ENCODE results near the gene PTF1A.

DNA sequence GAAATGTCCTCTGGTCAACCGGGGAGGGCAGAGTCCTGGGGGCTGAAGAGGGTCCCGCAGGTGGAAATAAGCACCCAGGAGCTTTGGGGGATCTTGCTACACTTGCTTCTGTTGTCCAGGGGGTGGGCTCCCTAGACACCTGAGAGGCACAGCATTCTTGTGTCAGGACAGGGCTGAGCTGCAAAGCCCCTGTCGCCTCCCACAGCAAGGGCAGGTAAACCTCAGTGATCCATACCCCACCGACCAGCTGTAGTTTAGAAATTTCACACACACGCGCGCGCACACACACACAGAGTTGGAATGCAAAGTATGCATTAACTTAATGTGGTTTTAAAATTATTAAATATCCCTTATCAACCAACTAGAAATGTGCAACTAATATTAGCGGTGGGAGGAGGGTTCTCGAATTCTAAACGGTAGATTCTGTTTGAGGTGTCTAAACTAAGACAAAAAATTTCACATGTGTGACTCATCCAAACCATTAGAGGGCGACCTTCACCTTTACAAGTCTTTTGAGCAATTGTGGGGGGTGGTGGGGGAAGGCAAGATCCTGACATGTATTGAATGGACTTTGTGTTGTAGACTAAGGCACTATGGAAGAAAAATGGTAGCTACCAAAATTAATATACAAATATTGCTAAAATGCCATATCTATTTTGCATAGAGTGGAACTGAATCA lies 34.3 kb upstream of the PTF1A start:
- no peak for TF ChIP-seq POLR2A (IDR thresholded peaks at IDR 0.05)
- TF ChIP-seq, protein P1, sequence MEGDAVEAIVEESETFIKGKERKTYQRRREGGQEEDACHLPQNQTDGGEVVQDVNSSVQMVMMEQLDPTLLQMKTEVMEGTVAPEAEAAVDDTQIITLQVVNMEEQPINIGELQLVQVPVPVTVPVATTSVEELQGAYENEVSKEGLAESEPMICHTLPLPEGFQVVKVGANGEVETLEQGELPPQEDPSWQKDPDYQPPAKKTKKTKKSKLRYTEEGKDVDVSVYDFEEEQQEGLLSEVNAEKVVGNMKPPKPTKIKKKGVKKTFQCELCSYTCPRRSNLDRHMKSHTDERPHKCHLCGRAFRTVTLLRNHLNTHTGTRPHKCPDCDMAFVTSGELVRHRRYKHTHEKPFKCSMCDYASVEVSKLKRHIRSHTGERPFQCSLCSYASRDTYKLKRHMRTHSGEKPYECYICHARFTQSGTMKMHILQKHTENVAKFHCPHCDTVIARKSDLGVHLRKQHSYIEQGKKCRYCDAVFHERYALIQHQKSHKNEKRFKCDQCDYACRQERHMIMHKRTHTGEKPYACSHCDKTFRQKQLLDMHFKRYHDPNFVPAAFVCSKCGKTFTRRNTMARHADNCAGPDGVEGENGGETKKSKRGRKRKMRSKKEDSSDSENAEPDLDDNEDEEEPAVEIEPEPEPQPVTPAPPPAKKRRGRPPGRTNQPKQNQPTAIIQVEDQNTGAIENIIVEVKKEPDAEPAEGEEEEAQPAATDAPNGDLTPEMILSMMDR (IDR thresholded peaks at IDR 0.05) = peak in 2 of 7 experiments; percentile 47 to 51
